ENCODE data around the gene ZNF367.

DNA sequence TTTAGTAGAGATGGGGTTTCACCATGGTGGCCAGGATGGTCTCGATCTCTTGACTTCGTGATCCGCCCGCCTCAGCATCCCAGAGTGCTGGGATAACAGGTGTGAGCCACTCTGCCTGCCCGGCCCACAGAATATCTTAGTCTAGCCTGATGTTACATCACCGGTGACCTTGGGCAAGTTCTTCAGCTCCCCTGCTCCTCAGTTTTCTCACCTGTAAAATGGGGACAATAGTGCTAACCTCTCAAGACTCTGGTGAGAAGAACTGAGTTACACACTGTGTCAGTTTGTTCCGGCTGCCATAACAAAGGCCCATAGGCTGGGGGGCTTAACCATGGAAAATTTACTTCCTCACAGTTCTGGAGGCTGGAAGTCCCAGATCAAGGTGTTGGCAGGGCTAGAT lies 19.3 kb upstream of the ZNF367 start:
- TF ChIP-seq CTCF (IDR thresholded peaks at IDR 0.05; ENCODE audit: low read length) (no peak), EZH2 (IDR thresholded peaks at IDR 0.05; ENCODE audit: borderline replicate concordance, low read length) (no peak)

Measured in OCI-LY1 (cell line).